ENCODE measurements around the gene TRABD.
"Not testable (repeated sequence)": the region's sequence is repeated elsewhere in the genome, so short reads cannot be mapped to it uniquely, and the experiment has no call there.

TRABD gene

DNA sequence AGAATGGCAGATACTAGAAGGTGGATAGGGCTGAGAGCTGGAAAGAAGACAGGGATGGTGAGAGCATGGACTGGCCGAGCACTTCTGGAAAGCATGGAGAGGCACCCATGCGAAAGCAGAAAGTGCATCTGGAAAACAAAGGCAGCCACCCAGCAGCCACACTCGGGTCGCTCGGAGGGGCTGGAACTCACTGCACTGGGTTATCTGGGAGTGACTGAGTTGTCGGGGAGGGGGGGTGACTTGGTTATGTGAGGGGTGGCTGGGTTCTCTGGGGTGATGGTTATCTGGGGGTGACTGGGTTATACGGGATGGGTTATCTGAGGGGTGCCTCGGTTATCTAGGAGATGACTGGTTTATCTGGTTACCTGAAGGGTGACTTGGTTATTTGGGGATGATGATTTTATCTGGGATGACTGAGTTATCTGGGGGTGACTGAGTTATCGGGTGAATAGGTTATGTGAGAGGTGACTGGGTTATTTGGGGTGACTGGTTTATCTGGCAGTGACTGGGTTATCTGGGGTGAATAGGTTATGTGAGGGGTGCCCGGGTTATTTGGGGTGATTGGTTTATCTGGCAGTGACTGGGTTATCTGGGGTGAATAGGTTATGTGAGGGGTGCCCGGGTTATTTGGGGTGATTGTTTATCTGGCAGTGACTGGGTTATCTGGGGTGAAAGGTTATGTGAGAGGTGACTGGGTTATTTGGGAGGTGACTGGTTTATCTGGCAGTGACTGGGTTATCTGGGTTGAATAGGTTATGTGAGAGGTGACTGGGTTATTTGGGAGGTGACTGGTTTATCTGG lies 17.8 kb upstream of the TRABD start:
- no peak for TF ChIP-seq POLR2A (IDR thresholded peaks at IDR 0.05; ENCODE audit: low read depth, low read length)
- DNase-seq (ENCODE audit: insufficient read length, low spot score) (no peak), FAIRE-seq (no peak)

- not testable (repeated sequence) for FAIRE-seq; DNase-seq (ENCODE audit: insufficient read length, low spot score)
Measured at GRCh38 chr22:50168490-50169180, 17.1 kb upstream of the TRABD start.

- FAIRE-seq (no peak), DNase-seq (ENCODE audit: insufficient read length, low spot score) (no peak)
- TF ChIP-seq POLR2A (IDR thresholded peaks at IDR 0.05; ENCODE audit: low read depth, low read length): no peak
Measured at GRCh38 chr22:50169181-50169759, 16.4 kb upstream of the TRABD start.

- no peak for DNase-seq (ENCODE audit: insufficient read length, low spot score)
- FAIRE-seq: no peak
- TF ChIP-seq POLR2A (IDR thresholded peaks at IDR 0.05; ENCODE audit: low read depth, low read length): no peak
Measured at GRCh38 chr22:50169774-50170341, 15.9 kb upstream of the TRABD start.

DNA sequence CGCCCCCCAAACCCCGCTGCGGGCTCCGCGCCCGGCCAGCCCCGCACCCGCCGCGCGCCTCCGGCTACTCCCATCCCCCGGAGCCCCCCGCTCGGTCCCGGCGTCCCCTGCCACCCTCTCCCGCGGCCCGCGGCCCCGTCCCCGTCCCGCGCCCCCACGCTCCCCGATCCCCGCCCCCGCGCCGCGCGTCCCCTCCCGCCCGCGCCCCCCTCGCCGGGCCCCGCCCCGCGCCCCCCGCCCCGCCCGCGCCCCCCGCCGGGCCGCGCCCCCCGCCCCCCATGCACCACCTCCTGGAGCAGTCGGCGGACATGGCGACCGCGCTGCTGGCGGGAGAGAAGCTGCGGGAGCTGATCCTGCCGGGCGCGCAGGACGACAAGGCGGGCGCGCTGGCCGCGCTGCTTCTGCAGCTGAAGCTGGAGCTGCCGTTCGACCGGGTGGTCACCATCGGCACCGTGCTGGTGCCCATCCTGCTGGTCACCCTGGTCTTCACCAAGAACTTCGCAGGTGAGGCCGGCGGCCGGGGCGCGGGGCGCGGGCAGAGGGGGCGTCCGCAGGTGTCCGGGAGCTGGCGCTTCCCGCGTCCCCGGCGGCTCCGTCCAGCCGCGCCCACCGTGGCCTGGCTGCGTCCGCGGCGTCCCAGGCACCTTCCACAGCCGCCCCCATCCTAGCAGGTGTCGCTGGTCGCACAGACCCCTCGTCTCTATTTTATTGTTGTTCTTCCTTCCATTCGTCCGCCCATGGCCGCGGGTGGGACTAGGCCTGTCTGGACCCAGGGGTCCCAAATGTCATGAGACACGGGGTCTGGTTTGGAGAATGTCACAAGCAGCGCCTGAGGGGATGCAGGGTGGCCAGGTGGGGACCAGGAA lies 15.0 kb upstream of the TRABD start, which contains the start of gene PANX2:
TSS of gene PANX2 (plus strand) at position 279 of the 866 bp plus-strand sequence. CDS start at position 279, 0 bp downstream.
- DNase-seq (ENCODE audit: insufficient read length, low spot score) (no peak), FAIRE-seq (no peak)
- no peak for TF ChIP-seq POLR2A (IDR thresholded peaks at IDR 0.05; ENCODE audit: low read depth, low read length)

GRCh38 chr22:50171319-50171964 lies 14.3 kb upstream of the TRABD start:
- TF ChIP-seq POLR2A (IDR thresholded peaks at IDR 0.05; ENCODE audit: low read depth, low read length): no peak
- FAIRE-seq (no peak), DNase-seq (ENCODE audit: insufficient read length, low spot score) (no peak)

DNA sequence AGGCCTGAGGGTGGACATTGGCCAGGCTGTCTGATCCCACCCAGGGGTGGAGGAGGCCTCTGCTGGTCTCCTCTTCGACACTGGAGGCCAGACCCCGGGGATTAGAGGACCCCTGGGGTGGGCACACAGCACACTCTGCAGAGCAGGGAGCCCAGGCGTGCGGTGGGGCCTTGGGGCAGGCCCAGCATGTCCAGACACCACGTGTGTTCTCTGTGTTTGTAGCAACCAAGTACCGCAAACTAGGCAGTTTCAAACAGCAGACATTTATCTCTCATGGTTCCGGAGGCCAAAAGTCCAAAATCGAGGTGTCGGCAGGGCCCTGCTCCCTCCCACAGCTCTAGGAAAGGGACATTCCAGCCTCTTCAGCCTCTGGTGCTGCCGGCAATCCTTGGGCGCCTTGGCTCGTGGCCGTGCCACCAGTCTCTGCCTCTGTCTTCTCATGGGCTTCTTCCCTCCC lies 13.7 kb upstream of the TRABD start:
- no peak for TF ChIP-seq POLR2A (IDR thresholded peaks at IDR 0.05; ENCODE audit: low read depth, low read length)
- FAIRE-seq (no peak), DNase-seq (ENCODE audit: insufficient read length, low spot score) (no peak)

DNA sequence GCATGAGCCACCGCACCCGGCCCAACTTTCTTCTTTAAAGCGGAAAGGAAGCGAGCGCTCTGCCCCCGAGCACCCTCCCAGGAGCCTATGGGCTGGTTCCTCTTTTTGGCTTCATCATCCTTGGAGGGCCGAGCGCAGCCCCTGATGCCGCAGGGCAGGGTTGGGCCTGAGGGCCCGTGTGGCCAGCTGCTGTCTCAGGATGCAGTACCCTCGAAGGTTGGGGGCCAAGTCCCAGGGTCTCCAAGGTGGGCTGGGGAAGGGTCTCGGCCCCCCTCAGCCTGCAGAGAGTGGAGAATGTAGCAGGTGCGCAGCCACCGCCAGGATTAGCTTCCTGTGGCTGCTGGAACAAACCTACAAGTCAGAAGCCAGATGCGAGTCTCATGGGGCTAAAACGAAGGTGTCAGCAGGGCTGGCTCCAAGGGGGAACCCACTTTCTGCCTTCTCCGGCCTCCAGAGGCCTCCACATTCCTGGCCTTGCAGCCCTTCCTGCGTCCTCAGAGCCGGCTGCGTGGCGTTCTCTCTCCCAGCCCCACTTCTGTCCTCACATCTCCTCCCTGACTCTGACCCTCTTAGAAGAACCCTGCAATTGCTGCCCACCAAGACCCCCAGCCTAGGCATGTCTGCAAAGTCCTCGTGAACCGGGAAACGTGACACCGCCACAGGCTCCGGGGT lies 12.3 kb upstream of the TRABD start:
- no peak for DNase-seq (ENCODE audit: insufficient read length, low spot score)
- no peak for TF ChIP-seq POLR2A (IDR thresholded peaks at IDR 0.05; ENCODE audit: low read depth, low read length)
- no peak for FAIRE-seq

DNA sequence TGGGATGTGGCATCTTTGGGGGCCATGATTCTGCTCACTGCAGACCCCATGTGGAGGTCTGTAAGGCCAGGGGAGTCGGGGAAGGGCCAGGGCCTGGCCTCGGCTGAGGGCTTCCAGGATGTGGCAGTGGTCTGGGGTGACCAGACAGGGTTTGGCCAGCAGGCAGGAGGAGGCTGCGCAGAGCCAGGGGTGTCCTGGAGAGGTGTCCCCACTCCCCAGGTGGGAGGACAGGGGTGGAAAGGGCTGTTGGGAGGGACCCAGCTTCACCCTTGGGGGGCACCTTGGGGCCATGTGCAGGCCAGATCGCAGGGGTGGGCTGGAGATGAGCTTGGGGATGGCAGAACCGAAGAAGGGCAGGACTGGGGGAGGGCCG lies 11.7 kb upstream of the TRABD start:
- TF ChIP-seq POLR2A (IDR thresholded peaks at IDR 0.05; ENCODE audit: low read depth, low read length): no peak
- DNase-seq (ENCODE audit: insufficient read length, low spot score) (no peak), FAIRE-seq (no peak)

GRCh38 chr22:50174382-50175190 lies 11.1 kb upstream of the TRABD start:
- FAIRE-seq (no peak), DNase-seq (ENCODE audit: insufficient read length, low spot score) (no peak)
- no peak for TF ChIP-seq POLR2A (IDR thresholded peaks at IDR 0.05; ENCODE audit: low read depth, low read length)

DNA sequence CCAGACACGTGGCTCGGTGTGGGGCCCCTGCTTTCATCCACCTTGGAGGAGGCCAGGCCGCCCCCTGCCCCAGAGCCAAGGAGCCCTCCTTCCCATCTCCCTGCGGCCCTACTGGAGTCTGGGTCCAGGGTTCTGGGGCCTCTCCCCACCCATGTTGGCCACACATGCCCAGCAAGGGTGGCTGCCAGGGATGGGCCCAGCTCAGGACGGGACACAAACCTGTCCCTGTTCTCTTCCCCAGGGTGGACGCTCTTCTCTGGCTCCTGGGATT lies 10.6 kb upstream of the TRABD start:
- no peak for DNase-seq (ENCODE audit: insufficient read length, low spot score)
- no peak for FAIRE-seq
- no peak for TF ChIP-seq POLR2A (IDR thresholded peaks at IDR 0.05; ENCODE audit: low read depth, low read length)
